Neural cell (in vitro differentiated cells): ENCODE results near the gene TMEM59L. TPM values are rescaled to one million over a fixed set of nuclear protein-coding genes. Genes with fewer than 3 reads are reported as not detected.

Experiments
- H2AFZ ChIP-seq: fragments of 200-600, 300-800 bp; sonication (generic), shearing (Covaris generic); 2 replicates; pipeline ENCODE4 v1.6.0; 2014; ENCODE audit warnings: low read depth, mild to moderate bottlenecking, antibody characterized with exemption, low read length, moderate library complexity
- H3F3A ChIP-seq: fragments of 200-600 bp; shearing (Covaris generic); 2 replicates; pipeline ENCODE4 v1.6.1; 2016; ENCODE audit warnings: mild to moderate bottlenecking, moderate library complexity, mixed read lengths, antibody characterized with exemption, low read length; ENCODE audit not compliant: insufficient read depth, poor library complexity, severe bottlenecking
- H3K27ac ChIP-seq: fragments of 200-600, 300-800 bp; sonication (generic), shearing (Covaris generic); 2 replicates; pipeline ENCODE4 v1.5.1; 2014; ENCODE audit warnings: mild to moderate bottlenecking, low read length, moderate library complexity
- H3K27me3 ChIP-seq: fragments of 300-800, 200-600 bp; sonication (generic), shearing (Covaris generic); 2 replicates; pipeline ENCODE4 v1.6.0; 2014; ENCODE audit warnings: mild to moderate bottlenecking, low read depth, low read length, moderate library complexity; ENCODE audit not compliant: insufficient read depth
- H3K36me3 ChIP-seq: fragments of 300-800, 200-600 bp; sonication (generic), shearing (Covaris generic); 2 replicates; pipeline ENCODE4 v1.5.1; 2014; ENCODE audit warnings: mild to moderate bottlenecking, antibody characterized with exemption, low read length, moderate library complexity; ENCODE audit not compliant: insufficient read depth
- H3K4me2 ChIP-seq: fragments of 300-800, 200-600 bp; sonication (generic), shearing (Covaris generic); 2 replicates; pipeline ENCODE4 v1.6.0; 2014; ENCODE audit warnings: mild to moderate bottlenecking, low read length
- H3K4me3 ChIP-seq: fragments of 300-800, 200-600 bp; sonication (generic), shearing (Covaris generic); 2 replicates; pipeline ENCODE4 v1.5.1; 2014; ENCODE audit warnings: mild to moderate bottlenecking, low read length, moderate library complexity
- H3K79me2 ChIP-seq: fragments of 200-600 bp; shearing (Covaris generic); replicated peaks from 2 replicates; pipeline ENCODE4 v1.6.0; 2014; ENCODE audit warnings: mild to moderate bottlenecking, low read length, moderate library complexity; ENCODE audit not compliant: insufficient read depth
- H3K9ac ChIP-seq: fragments of 300-800, 200-600 bp; sonication (generic), shearing (Covaris generic); 2 replicates; pipeline ENCODE4 v1.6.1; 2016; ENCODE audit warnings: mild to moderate bottlenecking, low read length, mixed read lengths
- H3K9me2 ChIP-seq: fragments of 200-600 bp; shearing (Covaris generic); 2 replicates; pipeline ENCODE4 v1.6.1; 2016; ENCODE audit warnings: mild to moderate bottlenecking, low read length, mixed read lengths; ENCODE audit not compliant: insufficient read depth
- H3K9me3 ChIP-seq: fragments of 200-600, 300-800 bp; sonication (generic), shearing (Covaris generic); 2 replicates; pipeline ENCODE4 v1.6.1; 2016; ENCODE audit warnings: mild to moderate bottlenecking, mixed run types, low read length, moderate library complexity, mixed read lengths
- H4K20me1 ChIP-seq: fragments of 200-600 bp; shearing (Covaris generic); 2 replicates; pipeline ENCODE4 v1.6.1; 2016; ENCODE audit warnings: mild to moderate bottlenecking, mixed run types; ENCODE audit not compliant: insufficient read depth
- EP300 ChIP-seq: fragments of 450-650 bp; conservative IDR thresholded peaks from 2 replicates; pipeline ENCODE4 v1.6.1; 2014; ENCODE audit warnings: antibody characterized with exemption, mild to moderate bottlenecking, moderate library complexity; ENCODE audit not compliant: poor library complexity, severe bottlenecking
- EZH2 ChIP-seq: fragments of 200-600, 300-800 bp; shearing (Covaris generic), sonication (generic); IDR thresholded peaks from 2 replicates; pipeline ENCODE4 v1.6.1; 2014; ENCODE audit warnings: antibody characterized with exemption, low read length, borderline replicate concordance, mild to moderate bottlenecking; ENCODE audit not compliant: insufficient read depth, poor library complexity, severe bottlenecking
- MXI1 ChIP-seq: fragments of 450-650 bp; conservative IDR thresholded peaks from 2 replicates; pipeline ENCODE4 v1.6.1; 2014; ENCODE audit warnings: antibody characterized with exemption, mild to moderate bottlenecking; ENCODE audit not compliant: poor library complexity, severe bottlenecking
- POLR2AphosphoS5 ChIP-seq: IDR thresholded peaks from 2 replicates; pipeline ENCODE4 v1.6.1; 2012
- RAD21 ChIP-seq: fragments of 450-650 bp; conservative IDR thresholded peaks from 2 replicates; pipeline ENCODE4 v1.6.1; 2014; ENCODE audit warnings: antibody characterized with exemption, mild to moderate bottlenecking, moderate library complexity
- SMC3 ChIP-seq: fragments of 450-650 bp; conservative IDR thresholded peaks from 2 replicates; pipeline ENCODE4 v1.6.1; 2014; ENCODE audit warnings: antibody characterized with exemption, mild to moderate bottlenecking, moderate library complexity; ENCODE audit not compliant: poor library complexity
- TAF1 ChIP-seq: IDR thresholded peaks from 2 replicates; pipeline ENCODE4 v1.6.1; 2012; ENCODE audit warnings: low read depth
- polyA plus RNA-seq: library from polyadenylated mRNA; depleted of rRNA; stranded (reverse); fragments of >200 nt; gene quantifications from 2 replicates; pipeline ENCODE4 v1.2.3, GENCODE V29; 2014
- TF ChIP-seq, protein P1 (sequence below): fragments of 450-650 bp; IDR thresholded peaks from 2 replicates; pipeline ENCODE4 v1.5.1; 2014; ENCODE audit warnings: antibody characterized with exemption, mild to moderate bottlenecking, moderate library complexity; ENCODE audit not compliant: poor library complexity, severe bottlenecking
- TF ChIP-seq, protein P2 (sequence below): IDR thresholded peaks from 2 replicates; pipeline ENCODE4 v1.6.1; 2012; ENCODE audit warnings: borderline replicate concordance

Gene TMEM59L
- polyA plus RNA-seq, 1 donor from 2014 or later: 138 TPM

DNA sequence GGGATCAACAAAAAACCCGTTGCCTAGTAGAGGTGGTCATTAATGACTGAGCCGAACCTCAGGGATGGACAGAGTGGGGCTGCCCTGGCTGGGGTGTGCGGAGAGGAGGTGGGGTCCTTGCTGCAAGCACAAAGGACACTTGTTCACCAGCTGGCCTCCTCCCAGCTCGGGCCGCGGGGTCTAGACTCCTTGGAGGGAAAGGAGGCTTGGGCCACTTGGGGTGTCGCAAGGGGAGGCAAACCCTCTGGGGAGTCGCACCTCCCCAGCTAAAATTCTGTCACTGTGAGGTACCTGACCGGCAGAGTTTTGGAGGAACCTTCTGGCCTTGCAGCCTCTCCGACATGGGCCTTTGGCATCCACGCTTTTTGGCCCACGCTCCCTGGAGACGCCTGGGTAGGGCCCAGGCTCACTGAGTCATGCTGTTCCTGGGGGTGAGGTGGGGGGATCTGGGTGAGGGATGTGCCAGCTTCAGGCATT lies 32.4 kb downstream of the TMEM59L start:
- Histone ChIP-seq H4K20me1 (no peaks in the 10 kb centered on the region), H3K36me3 (no peaks in the 10 kb centered on the region), H3K27me3 (no peaks in the 10 kb centered on the region), H3K79me2 (peaks cover 4% of the 10 kb centered on the region), H3K4me3 (no peak overlapping the region), H3K4me2 (no peak overlapping the region), H3K9ac (no peak overlapping the region), H3K27ac (no peak overlapping the region), H3K9me2 (no peaks in the 10 kb centered on the region), H2AFZ (no peak overlapping the region), H3K9me3 (no peaks in the 10 kb centered on the region), H3F3A (no peaks in the 10 kb centered on the region)
- TF ChIP-seq RAD21 (no peak), TAF1 (no peak), POLR2AphosphoS5 (no peak), SMC3 (no peak), EP300 (no peak), MXI1 (no peak), EZH2 (no peak)
- TF ChIP-seq, protein P1, sequence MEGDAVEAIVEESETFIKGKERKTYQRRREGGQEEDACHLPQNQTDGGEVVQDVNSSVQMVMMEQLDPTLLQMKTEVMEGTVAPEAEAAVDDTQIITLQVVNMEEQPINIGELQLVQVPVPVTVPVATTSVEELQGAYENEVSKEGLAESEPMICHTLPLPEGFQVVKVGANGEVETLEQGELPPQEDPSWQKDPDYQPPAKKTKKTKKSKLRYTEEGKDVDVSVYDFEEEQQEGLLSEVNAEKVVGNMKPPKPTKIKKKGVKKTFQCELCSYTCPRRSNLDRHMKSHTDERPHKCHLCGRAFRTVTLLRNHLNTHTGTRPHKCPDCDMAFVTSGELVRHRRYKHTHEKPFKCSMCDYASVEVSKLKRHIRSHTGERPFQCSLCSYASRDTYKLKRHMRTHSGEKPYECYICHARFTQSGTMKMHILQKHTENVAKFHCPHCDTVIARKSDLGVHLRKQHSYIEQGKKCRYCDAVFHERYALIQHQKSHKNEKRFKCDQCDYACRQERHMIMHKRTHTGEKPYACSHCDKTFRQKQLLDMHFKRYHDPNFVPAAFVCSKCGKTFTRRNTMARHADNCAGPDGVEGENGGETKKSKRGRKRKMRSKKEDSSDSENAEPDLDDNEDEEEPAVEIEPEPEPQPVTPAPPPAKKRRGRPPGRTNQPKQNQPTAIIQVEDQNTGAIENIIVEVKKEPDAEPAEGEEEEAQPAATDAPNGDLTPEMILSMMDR: no peak
- TF ChIP-seq, protein P2, sequence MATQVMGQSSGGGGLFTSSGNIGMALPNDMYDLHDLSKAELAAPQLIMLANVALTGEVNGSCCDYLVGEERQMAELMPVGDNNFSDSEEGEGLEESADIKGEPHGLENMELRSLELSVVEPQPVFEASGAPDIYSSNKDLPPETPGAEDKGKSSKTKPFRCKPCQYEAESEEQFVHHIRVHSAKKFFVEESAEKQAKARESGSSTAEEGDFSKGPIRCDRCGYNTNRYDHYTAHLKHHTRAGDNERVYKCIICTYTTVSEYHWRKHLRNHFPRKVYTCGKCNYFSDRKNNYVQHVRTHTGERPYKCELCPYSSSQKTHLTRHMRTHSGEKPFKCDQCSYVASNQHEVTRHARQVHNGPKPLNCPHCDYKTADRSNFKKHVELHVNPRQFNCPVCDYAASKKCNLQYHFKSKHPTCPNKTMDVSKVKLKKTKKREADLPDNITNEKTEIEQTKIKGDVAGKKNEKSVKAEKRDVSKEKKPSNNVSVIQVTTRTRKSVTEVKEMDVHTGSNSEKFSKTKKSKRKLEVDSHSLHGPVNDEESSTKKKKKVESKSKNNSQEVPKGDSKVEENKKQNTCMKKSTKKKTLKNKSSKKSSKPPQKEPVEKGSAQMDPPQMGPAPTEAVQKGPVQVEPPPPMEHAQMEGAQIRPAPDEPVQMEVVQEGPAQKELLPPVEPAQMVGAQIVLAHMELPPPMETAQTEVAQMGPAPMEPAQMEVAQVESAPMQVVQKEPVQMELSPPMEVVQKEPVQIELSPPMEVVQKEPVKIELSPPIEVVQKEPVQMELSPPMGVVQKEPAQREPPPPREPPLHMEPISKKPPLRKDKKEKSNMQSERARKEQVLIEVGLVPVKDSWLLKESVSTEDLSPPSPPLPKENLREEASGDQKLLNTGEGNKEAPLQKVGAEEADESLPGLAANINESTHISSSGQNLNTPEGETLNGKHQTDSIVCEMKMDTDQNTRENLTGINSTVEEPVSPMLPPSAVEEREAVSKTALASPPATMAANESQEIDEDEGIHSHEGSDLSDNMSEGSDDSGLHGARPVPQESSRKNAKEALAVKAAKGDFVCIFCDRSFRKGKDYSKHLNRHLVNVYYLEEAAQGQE: no peak

GRCh38 chr19:18646535-18647370 lies 34.1 kb downstream of the TMEM59L start:
- TF ChIP-seq EP300 (no peak), POLR2AphosphoS5 (peak; percentile 43)
- Histone ChIP-seq H3K9me3 (no peaks in the 10 kb centered on the region), H3K27me3 (no peaks in the 10 kb centered on the region), H3K4me2 (no peak overlapping the region), H2AFZ (no peak overlapping the region), H3K9ac (peak overlapping the region; percentile 51), H3K27ac (peak overlapping the region; percentile 87), H3K36me3 (no peaks in the 10 kb centered on the region), H4K20me1 (no peaks in the 10 kb centered on the region), H3F3A (no peaks in the 10 kb centered on the region), H3K4me3 (peak overlapping the region; percentile 36), H3K79me2 (peaks cover 4% of the 10 kb centered on the region), H3K9me2 (no peaks in the 10 kb centered on the region)
